ENCODE data around the gene CLDN34.

The CLDN34 gene

DNA sequence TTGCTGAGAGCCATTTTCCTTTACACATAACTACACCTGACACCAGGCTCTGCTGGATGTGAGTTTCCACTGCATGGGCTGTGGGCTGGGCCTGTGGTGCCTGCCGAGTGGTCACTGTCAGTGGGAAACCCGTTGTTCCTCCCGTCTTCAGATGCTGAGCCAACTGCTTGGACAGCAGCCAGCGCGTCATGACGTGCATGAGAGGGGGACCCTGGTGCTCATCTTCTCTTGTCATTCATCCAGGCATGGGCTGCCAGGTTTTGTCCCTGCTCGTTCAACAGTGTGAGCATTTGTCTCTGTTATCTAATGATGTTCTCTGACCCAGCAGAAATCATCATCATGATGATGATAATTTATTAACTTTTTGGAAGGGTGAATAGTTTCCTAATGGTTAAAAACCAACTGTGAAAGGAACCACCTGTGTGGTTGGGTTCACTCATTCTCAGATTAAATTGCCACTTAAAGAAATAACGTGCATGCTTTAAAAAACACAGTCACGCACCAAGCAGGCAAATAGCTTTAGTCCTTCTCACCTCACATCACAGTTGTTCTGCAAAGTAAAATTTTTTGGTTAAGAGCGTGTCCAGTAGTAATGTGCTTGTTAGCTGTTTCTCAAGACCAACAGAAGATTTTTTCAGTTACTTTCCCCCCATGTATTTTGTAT, 19.9 kb upstream of the CLDN34 start:
- TF ChIP-seq, protein P1, sequence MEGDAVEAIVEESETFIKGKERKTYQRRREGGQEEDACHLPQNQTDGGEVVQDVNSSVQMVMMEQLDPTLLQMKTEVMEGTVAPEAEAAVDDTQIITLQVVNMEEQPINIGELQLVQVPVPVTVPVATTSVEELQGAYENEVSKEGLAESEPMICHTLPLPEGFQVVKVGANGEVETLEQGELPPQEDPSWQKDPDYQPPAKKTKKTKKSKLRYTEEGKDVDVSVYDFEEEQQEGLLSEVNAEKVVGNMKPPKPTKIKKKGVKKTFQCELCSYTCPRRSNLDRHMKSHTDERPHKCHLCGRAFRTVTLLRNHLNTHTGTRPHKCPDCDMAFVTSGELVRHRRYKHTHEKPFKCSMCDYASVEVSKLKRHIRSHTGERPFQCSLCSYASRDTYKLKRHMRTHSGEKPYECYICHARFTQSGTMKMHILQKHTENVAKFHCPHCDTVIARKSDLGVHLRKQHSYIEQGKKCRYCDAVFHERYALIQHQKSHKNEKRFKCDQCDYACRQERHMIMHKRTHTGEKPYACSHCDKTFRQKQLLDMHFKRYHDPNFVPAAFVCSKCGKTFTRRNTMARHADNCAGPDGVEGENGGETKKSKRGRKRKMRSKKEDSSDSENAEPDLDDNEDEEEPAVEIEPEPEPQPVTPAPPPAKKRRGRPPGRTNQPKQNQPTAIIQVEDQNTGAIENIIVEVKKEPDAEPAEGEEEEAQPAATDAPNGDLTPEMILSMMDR (IDR thresholded peaks at IDR 0.05; ENCODE audit: low read depth, low read length, missing control alignments) = no peak
- no peak overlapping the region for H3K4me3 ChIP-seq (replicated peaks; ENCODE audit: low read depth, low read length)
- no peak for DNase-seq (ENCODE audit: extremely low read depth, low read depth)

DNA sequence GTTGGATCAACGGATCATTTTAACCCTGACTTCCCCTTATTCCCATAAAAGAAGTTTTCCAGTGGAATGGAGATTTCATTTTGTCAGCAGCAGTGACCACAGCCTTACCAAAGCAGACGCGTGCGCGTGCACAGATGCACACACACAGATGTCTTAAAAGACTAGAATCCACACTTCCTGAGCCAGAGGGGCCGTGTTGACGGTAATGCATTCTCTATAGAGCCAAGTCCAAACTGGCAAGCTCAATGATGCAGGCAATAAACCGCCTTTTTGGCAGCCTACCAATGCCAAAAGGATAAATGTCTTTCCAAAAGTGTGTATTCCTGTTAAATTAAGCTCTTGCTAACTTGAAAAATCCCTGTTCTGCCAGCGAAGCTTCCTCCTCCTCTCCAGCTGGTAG, 18.8 kb upstream of the CLDN34 start:
- H3K4me3 ChIP-seq (replicated peaks; ENCODE audit: low read depth, low read length) = no peak overlapping the region
- TF ChIP-seq, protein P1 (IDR thresholded peaks at IDR 0.05; ENCODE audit: low read depth, low read length, missing control alignments) = no peak
- DNase-seq (ENCODE audit: extremely low read depth, low read depth) = no peak

DNA sequence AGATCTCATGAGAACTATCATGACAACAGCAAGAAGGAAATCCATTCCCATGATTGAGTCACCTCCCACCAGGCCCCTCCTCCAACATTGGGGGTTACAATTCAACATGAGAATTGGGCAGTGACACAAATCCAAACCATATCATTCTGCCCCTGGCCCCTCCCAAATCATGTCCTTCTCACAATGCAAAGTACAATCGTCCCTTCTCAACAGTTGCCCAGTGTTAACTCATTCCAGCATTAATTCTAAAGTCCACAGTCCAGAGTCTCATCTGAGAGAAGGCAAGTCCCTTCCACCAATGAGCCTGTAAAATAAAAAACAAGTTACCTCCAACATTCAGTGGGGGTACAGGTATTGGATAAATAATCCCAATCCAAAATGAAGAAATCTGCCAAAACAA, 14.9 kb upstream of the CLDN34 start:
- no peak overlapping the region for H3K4me3 ChIP-seq (replicated peaks; ENCODE audit: low read depth, low read length)
- TF ChIP-seq, protein P1 (IDR thresholded peaks at IDR 0.05; ENCODE audit: low read depth, low read length, missing control alignments) = no peak
- no peak for DNase-seq (ENCODE audit: extremely low read depth, low read depth)

DNA sequence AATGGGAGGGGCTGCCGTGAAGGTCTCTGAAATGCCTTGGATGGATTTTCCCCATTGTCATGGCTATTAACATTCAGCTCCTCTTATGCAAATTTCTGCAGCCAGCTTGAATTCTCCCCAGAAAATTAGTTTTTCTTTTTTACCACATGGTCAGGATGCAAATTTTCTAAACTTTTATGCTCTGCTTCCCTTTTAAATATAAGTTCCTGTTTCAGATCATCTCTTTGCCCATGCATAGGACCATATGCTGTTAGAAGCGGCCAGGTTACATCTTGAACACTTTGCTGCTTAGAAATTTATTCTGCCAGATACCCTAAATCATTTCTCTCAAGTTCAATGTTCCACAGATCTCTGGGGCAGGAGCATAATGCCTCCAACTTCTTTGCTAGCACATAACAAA, 13.8 kb upstream of the CLDN34 start:
- DNase-seq (ENCODE audit: extremely low read depth, low read depth) = no peak
- no peak overlapping the region for H3K4me3 ChIP-seq (replicated peaks; ENCODE audit: low read depth, low read length)
- TF ChIP-seq, protein P1 (IDR thresholded peaks at IDR 0.05; ENCODE audit: low read depth, low read length, missing control alignments) = no peak

DNA sequence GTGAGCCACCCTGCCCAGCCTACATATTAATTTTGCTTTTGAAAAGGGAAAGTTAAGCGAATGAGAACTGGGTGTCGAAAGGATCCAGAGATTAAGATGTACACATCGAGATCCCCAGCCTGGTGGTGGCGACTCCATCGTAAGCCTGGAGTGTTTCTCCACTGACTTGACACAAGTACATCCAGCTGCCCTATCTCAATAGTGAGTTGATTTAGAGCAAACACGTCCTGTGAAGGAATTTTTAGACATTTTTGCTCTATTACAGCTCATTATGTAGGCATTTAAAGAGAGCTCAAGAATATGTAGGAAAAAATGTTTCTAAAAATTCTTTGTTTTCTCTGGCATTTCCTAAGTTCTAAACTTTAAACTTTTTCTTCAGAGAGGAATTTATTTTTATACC, 11.7 kb upstream of the CLDN34 start:
- DNase-seq (ENCODE audit: extremely low read depth, low read depth) = no peak
- no peak overlapping the region for H3K4me3 ChIP-seq (replicated peaks; ENCODE audit: low read depth, low read length)
- TF ChIP-seq, protein P1 (IDR thresholded peaks at IDR 0.05; ENCODE audit: low read depth, low read length, missing control alignments) = no peak

DNA sequence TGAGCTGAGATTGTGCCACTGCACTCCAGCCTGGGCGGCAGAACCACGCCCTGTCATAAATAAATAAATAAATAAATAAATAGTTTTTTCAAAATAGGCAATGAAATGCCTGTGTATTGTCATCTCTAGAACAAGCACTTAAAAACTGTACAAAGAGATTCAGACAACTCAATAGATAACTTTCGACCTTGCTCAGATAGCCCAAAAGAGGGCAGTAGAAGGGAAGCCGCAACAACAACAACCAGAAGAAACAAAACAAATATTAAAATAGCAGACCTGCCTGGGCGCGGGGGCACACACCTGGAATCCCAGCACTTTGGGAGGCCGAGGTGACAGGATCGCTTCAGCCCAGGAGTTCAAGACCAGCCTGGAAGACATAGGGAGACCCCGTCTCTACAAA, 9.4 kb upstream of the CLDN34 start:
- no peak overlapping the region for H3K4me3 ChIP-seq (replicated peaks; ENCODE audit: low read depth, low read length)
- TF ChIP-seq, protein P1 (IDR thresholded peaks at IDR 0.05; ENCODE audit: low read depth, low read length, missing control alignments) = no peak
- DNase-seq (ENCODE audit: extremely low read depth, low read depth) = no peak

DNA sequence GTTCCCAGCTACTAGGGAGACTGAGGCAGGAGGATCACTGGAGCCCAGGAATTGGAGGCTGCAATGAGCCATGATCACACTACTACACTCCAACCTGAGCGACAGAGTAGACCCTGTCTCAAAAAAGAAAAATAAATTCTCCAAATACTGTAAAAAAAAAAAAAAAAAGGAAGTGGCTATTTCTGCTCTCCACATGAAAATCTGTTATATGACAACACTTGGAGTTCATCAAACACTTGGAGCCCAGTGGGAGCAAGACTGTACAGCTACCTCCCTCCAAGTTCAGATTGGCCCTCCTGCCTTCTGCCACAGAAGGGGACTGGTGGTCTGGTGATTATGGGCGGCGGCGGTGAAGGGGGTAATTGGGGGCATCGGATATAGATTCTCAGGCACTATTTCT, 9.0 kb upstream of the CLDN34 start:
- no peak for DNase-seq (ENCODE audit: extremely low read depth, low read depth)
- no peak overlapping the region for H3K4me3 ChIP-seq (replicated peaks; ENCODE audit: low read depth, low read length)
- TF ChIP-seq, protein P1 (IDR thresholded peaks at IDR 0.05; ENCODE audit: low read depth, low read length, missing control alignments) = no peak

All from HFF-Myc (cell line).